Measurements from ENCODE around the gene GRIN3B. TPM values are rescaled to one million over a fixed set of nuclear protein-coding genes. Genes with fewer than 3 reads are reported as not detected.

Gene GRIN3B
- total and polyA plus RNA-seq, 9 of the 15 experiments (the other 6 are each of a cell fraction or from before 2014, with no cell fraction given) = 0.06 to 0.95 (median 0.19) TPM; not detected in 6

DNA sequence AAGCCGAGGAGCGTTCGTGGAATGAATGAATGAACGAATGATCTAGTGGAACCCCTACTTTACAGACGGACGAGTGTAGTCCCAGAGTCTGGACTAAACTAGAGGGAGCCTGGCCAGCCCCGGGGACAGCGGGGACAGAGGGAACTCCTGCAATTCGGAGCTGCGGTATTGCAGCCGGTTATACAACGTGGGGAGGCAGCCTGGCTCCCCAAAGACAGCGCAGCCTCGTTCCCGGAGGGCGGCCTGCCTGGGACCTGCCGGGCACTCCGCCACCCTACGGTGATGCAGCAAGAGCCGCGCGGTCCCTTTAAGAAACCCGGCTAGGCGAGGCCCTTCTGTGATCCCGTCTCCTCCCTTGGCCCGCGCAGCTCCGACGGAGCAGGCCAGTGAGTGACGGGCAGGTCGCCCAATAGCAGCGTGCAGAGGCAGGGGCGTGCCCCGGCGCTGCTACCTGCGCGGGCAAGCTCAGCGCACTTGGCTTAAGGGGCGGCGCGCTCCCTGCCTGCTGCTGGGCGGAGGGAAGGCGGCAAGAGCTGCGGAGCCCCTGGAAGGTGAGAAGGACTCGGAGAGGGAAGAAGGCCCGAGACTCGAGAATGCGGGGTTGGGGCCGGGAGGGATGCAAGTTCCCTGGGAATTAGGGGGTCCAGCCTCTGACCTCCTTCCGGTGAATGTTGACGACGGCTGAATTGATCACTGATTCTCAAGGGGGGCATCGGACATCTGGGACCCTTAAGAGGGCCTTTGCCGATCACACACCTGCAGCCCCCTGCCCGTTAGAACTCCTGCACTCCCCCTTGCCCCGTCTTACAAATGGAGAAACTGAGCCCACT is 39.6 kb downstream of the GRIN3B start, which contains the start of gene ABCA7 (continued):
- TF ChIP-seq, protein P1, sequence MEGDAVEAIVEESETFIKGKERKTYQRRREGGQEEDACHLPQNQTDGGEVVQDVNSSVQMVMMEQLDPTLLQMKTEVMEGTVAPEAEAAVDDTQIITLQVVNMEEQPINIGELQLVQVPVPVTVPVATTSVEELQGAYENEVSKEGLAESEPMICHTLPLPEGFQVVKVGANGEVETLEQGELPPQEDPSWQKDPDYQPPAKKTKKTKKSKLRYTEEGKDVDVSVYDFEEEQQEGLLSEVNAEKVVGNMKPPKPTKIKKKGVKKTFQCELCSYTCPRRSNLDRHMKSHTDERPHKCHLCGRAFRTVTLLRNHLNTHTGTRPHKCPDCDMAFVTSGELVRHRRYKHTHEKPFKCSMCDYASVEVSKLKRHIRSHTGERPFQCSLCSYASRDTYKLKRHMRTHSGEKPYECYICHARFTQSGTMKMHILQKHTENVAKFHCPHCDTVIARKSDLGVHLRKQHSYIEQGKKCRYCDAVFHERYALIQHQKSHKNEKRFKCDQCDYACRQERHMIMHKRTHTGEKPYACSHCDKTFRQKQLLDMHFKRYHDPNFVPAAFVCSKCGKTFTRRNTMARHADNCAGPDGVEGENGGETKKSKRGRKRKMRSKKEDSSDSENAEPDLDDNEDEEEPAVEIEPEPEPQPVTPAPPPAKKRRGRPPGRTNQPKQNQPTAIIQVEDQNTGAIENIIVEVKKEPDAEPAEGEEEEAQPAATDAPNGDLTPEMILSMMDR (IDR thresholded peaks at IDR 0.05 in 2 of 3, conservative IDR thresholded peaks at IDR 0.05 in 1 of 3; ENCODE audit: insufficient read depth in 2 of 3, low read depth in 1 of 3, low read length in 3 of 3) = peak in 1 of 3 experiments; percentile 5; a peak in 1 of 6 replicates
- TF ChIP-seq GABPA (tag; conservative IDR thresholded peaks at IDR 0.05; ENCODE audit: low read depth) = peak; percentile 62; the same call in 1 of the 2 replicates
- peak; percentile 100 for TF ChIP-seq ZFP91 (CRISPR knock-in tag; IDR thresholded peaks at IDR 0.05)
- TF ChIP-seq, protein P2, sequence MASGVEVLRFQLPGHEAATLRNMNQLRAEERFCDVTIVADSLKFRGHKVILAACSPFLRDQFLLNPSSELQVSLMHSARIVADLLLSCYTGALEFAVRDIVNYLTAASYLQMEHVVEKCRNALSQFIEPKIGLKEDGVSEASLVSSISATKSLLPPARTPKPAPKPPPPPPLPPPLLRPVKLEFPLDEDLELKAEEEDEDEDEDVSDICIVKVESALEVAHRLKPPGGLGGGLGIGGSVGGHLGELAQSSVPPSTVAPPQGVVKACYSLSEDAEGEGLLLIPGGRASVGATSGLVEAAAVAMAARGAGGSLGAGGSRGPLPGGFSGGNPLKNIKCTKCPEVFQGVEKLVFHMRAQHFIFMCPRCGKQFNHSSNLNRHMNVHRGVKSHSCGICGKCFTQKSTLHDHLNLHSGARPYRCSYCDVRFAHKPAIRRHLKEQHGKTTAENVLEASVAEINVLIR (CRISPR knock-in tag; IDR thresholded peaks at IDR 0.05) = peak; percentile 29; the same call in 1 of the 2 replicates
- TF ChIP-seq RBFOX2 (IDR thresholded peaks at IDR 0.05; ENCODE audit: low read depth, low read length) = peak; percentile 76
- TF ChIP-seq RCOR1 (IDR thresholded peaks at IDR 0.05; ENCODE audit: borderline replicate concordance in 1 of 2, low read depth in 2 of 2, low read length in 2 of 2) = 0 out of 4 replicates have a peak, but pooled peaks of 1 of the 2 experiments have one; percentile 49
- peak; percentile 52; the same call in 1 of the 2 replicates for TF ChIP-seq GABPB1 (CRISPR knock-in tag; IDR thresholded peaks at IDR 0.05)
- no peak for TF ChIP-seq RFX1 (IDR thresholded peaks at IDR 0.05)
- TF ChIP-seq, protein P3, sequence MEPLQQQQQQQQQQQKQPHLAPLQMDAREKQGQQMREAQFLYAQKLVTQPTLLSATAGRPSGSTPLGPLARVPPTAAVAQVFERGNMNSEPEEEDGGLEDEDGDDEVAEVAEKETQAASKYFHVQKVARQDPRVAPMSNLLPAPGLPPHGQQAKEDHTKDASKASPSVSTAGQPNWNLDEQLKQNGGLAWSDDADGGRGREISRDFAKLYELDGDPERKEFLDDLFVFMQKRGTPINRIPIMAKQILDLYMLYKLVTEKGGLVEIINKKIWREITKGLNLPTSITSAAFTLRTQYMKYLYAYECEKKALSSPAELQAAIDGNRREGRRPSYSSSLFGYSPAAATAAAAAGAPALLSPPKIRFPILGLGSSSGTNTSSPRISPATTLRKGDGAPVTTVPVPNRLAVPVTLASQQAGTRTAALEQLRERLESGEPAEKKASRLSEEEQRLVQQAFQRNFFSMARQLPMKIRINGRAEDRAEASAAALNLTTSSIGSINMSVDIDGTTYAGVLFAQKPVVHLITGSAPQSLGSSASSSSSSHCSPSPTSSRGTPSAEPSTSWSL (CRISPR knock-in tag; IDR thresholded peaks at IDR 0.05; ENCODE audit: borderline replicate concordance) = no peak
- TF ChIP-seq ZC3H4 (CRISPR knock-in tag; IDR thresholded peaks at IDR 0.05; ENCODE audit: borderline replicate concordance) = no peak; the same call in 1 of the 2 replicates
- TF ChIP-seq POLR2AphosphoS2 (IDR thresholded peaks at IDR 0.05; ENCODE audit: low read length) = no peak
- TF ChIP-seq, protein P4, sequence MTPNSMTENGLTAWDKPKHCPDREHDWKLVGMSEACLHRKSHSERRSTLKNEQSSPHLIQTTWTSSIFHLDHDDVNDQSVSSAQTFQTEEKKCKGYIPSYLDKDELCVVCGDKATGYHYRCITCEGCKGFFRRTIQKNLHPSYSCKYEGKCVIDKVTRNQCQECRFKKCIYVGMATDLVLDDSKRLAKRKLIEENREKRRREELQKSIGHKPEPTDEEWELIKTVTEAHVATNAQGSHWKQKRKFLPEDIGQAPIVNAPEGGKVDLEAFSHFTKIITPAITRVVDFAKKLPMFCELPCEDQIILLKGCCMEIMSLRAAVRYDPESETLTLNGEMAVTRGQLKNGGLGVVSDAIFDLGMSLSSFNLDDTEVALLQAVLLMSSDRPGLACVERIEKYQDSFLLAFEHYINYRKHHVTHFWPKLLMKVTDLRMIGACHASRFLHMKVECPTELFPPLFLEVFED (CRISPR knock-in tag; conservative IDR thresholded peaks at IDR 0.05) = peak; percentile 59; the same call in 1 of the 2 replicates
- TF ChIP-seq POU5F1 (IDR thresholded peaks at IDR 0.05; ENCODE audit: borderline replicate concordance, low read depth, low read length, partially characterized antibody) = no peak
- no peak for TF ChIP-seq XRCC4 (IDR thresholded peaks at IDR 0.05; ENCODE audit: extremely low read depth, insufficient read depth, insufficient read length)
- TF ChIP-seq EWSR1 (IDR thresholded peaks at IDR 0.05; ENCODE audit: borderline replicate concordance, low read depth, partially characterized antibody) = no peak
- TF ChIP-seq KLF1 (tag; IDR thresholded peaks at IDR 0.05) = peak; percentile 70; the same call in 1 of the 2 replicates
- TF ChIP-seq CREB1 (IDR thresholded peaks at IDR 0.05) = peak; percentile 70; the same call in 1 of the 2 replicates
- peak; percentile 81 for TF ChIP-seq CREB1 (CRISPR knock-in tag; IDR thresholded peaks at IDR 0.05)

All from K562 (cell line).